Kidney (tissue), 14 donors: Measurements from ENCODE around the gene SLC22A23. TPM values are rescaled to one million over a fixed set of nuclear protein-coding genes. Genes with fewer than 3 reads are reported as not detected.

Experiments used
- DNase-seq, 5 donors: peaks; one replicate each; pipeline ENCODE4 v3.0.0-alpha.2; 2013 to 2020
- FAIRE-seq: peaks from 2 replicates; lab custom pipeline; 2012; peaks lifted over from hg19 to GRCh38; lab: Jason Lieb, UNC
- H3K27ac ChIP-seq, 2 donors: one replicate each; pipeline ENCODE4 v1.7.0; 2013; ENCODE audit warnings: low read depth in 2 of 2, low read length in 2 of 2, inconsistent platforms in 1 of 2
- H3K27me3 ChIP-seq: one replicate; pipeline ENCODE4 v1.7.1; 2013; ENCODE audit warnings: low read length, inconsistent platforms; ENCODE audit not compliant: control insufficient read depth, insufficient read depth
- H3K36me3 ChIP-seq, 3 donors: one replicate each; pipeline versions ENCODE4 v1.7.0 to v1.7.1; 2013; ENCODE audit warnings: low read length in 3 of 3, control low read depth in 1 of 3, inconsistent platforms in 1 of 3; ENCODE audit not compliant: insufficient read depth in 3 of 3, control insufficient read depth in 2 of 3
- H3K4me1 ChIP-seq, 3 donors: one replicate each; pipeline versions ENCODE4 v1.7.0 to v1.7.1; 2013; ENCODE audit warnings: low read length in 3 of 3, inconsistent platforms in 1 of 3, low read depth in 1 of 3; ENCODE audit not compliant: control insufficient read depth in 2 of 3, insufficient read depth in 2 of 3
- H3K4me3 ChIP-seq, 3 donors: one replicate each; pipeline versions ENCODE4 v1.7.0 to v1.8.1; 2013; ENCODE audit warnings: low read length in 3 of 3, control low read depth in 1 of 3, inconsistent platforms in 1 of 3
- H3K9ac ChIP-seq, 3 donors: one replicate each; pipeline versions ENCODE4 v1.7.0 to v1.7.1; 2013; ENCODE audit warnings: low read length in 3 of 3, control low read depth in 1 of 3, inconsistent platforms in 1 of 3
- H3K9me3 ChIP-seq, 3 donors: one replicate each; pipeline versions ENCODE4 v1.7.0 to v1.7.1; 2013; ENCODE audit warnings: low read length in 3 of 3, control low read depth in 1 of 3, inconsistent platforms in 1 of 3; ENCODE audit not compliant: control insufficient read depth in 2 of 3, insufficient read depth in 1 of 3
- intact Hi-C: fragments of 100-400 bp; cut with DNase I; formaldehyde crosslinking; loops from one replicate; pipeline ENCODE4 v1.11.1; 2022
- polyA plus RNA-seq: library from polyadenylated mRNA; stranded (reverse); fragments of 350-450 nt; fragmentation: Illumina TruSeq; extraction: RNeasy Lipid Tissue Mini Kit (QIAGEN cat#74804); gene quantifications from one replicate; pipeline ENCODE4 v1.2.3, GENCODE V29; 2014; ENCODE audit warnings: low read depth, low replicate concordance; ENCODE audit not compliant: insufficient read depth
- total RNA-seq: library from RNA; stranded (reverse); fragmentation: NEBNext Ultra II Directional; extraction: Animal tissue kit (Norgen Biotek cat#: 25700); gene quantifications from one replicate; pipeline ENCODE4 v1.2.1, GENCODE V29; 2021
- TF ChIP-seq, protein P1 (sequence below): IDR thresholded peaks from 3 replicates; pipeline ENCODE4 v1.5.1; 2012; ENCODE audit warnings: mild to moderate bottlenecking, moderate library complexity, borderline replicate concordance; ENCODE audit not compliant: insufficient read depth; ENCODE audit errors: extremely low read depth
- donor health status: control.
- donor health status: control.
- donor health status: control.
- donor health status: control.
- donor health status: control.
- donor health status: DM: yes; HTN: yes; CAD: no.
- donor health status: Normal renal cell carcinoma (clear cell type).

The SLC22A23 gene
- total and polyA plus RNA-seq, 2 donors from 2014 or later = 5.3 to 5.7 TPM

DNA sequence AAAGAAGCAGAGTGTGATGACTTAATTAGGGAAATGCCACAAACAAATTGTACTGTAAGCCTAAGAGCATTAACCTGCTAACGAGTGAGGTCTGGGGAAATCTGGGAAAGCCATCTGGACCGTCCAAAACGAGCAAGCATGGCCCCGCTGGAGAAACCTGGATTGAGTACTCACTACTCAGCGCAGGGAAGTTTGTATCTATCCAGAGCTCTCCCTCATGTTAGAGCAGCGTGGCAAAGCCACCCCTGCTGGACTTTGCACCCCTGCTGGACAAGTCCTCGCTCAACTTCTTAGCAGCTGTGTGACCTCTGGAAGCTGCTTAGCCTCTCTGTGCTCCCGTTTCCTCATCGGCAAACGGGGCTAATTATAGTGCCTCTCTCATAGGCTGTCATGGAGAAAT is 160.8 kb downstream of the SLC22A23 start:
- no peaks in the 10 kb centered on the region for H3K36me3 ChIP-seq
- H3K27me3 ChIP-seq = no peaks in the 10 kb centered on the region
- H3K4me3 ChIP-seq = no peak overlapping the region
- no peaks in the 10 kb centered on the region for H3K4me1 ChIP-seq
- DNase-seq = peak in 2 of 5 donors; percentile 17 to 32
- H3K9me3 ChIP-seq = no peaks in the 10 kb centered on the region
- FAIRE-seq = no peak
- intact Hi-C loops = no loop called here
- TF ChIP-seq, protein P1, sequence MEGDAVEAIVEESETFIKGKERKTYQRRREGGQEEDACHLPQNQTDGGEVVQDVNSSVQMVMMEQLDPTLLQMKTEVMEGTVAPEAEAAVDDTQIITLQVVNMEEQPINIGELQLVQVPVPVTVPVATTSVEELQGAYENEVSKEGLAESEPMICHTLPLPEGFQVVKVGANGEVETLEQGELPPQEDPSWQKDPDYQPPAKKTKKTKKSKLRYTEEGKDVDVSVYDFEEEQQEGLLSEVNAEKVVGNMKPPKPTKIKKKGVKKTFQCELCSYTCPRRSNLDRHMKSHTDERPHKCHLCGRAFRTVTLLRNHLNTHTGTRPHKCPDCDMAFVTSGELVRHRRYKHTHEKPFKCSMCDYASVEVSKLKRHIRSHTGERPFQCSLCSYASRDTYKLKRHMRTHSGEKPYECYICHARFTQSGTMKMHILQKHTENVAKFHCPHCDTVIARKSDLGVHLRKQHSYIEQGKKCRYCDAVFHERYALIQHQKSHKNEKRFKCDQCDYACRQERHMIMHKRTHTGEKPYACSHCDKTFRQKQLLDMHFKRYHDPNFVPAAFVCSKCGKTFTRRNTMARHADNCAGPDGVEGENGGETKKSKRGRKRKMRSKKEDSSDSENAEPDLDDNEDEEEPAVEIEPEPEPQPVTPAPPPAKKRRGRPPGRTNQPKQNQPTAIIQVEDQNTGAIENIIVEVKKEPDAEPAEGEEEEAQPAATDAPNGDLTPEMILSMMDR = no peak
- no peak overlapping the region for H3K9ac ChIP-seq
- H3K27ac ChIP-seq = no peak overlapping the region

- H3K36me3 ChIP-seq = peaks cover 0 to under 1% (median 0%) of the 10 kb centered on the region in 3 donors
- H3K9ac ChIP-seq = no peak overlapping the region
- no peak overlapping the region for H3K4me3 ChIP-seq
- H3K27ac ChIP-seq = no peak overlapping the region
- no peaks in the 10 kb centered on the region for H3K9me3 ChIP-seq
- DNase-seq = peak; percentile 45 to 61 (median 53)
- TF ChIP-seq, protein P1 = peak; percentile 16
- H3K27me3 ChIP-seq = no peaks in the 10 kb centered on the region
- no peaks in the 10 kb centered on the region for H3K4me1 ChIP-seq
- no peak for FAIRE-seq
- intact Hi-C loops = no loop called here
These were observed 161.7 kb downstream of the SLC22A23 start for GRCh38 chr6:3294921-3295871.

- Histone ChIP-seq H3K9ac (no peak overlapping the region), H3K4me3 (no peak overlapping the region), H3K36me3 (peaks cover 0 to 2% (median 0%) of the 10 kb centered on the region in 3 donors), H3K27me3 (no peaks in the 10 kb centered on the region), H3K9me3 (no peaks in the 10 kb centered on the region), H3K27ac (no peak overlapping the region), H3K4me1 (no peaks in the 10 kb centered on the region)
- intact Hi-C loops = no loop called here
- DNase-seq (peak in 1 of 5 donors; percentile 22), FAIRE-seq (no peak)
- TF ChIP-seq, protein P1 = no peak
These were observed 162.5 kb downstream of the SLC22A23 start for GRCh38 chr6:3294396-3294795.
